GM13977 (cell line): Measurements from ENCODE around the gene BICRA.
"Not testable (repeated sequence)": the region's sequence is repeated elsewhere in the genome, so short reads cannot be mapped to it uniquely, and the experiment has no call there.

Source experiments
- DNase-seq: peaks from one replicate; pipeline ENCODE4 v3.0.0; 2012; ENCODE audit warnings: low spot score
- in situ Hi-C: fragments of 300-500 bp; cut with MboI; formaldehyde crosslinking; loops from one replicate; pipeline ENCODE4 v1.12.0; 2022; ENCODE audit warnings: low sequenced_read_pairs, low pct_unique_long_range_greater_than_20kb, mixed read lengths, inconsistent platforms; ENCODE audit not compliant: unreplicated experiment
- TF ChIP-seq, protein P1 (sequence below): IDR thresholded peaks from 2 replicates; pipeline ENCODE4 v1.5.1; 2012; ENCODE audit warnings: mild to moderate bottlenecking, control low read depth; ENCODE audit not compliant: insufficient read depth; ENCODE audit errors: extremely low read depth, missing control alignments

Gene BICRA

DNA sequence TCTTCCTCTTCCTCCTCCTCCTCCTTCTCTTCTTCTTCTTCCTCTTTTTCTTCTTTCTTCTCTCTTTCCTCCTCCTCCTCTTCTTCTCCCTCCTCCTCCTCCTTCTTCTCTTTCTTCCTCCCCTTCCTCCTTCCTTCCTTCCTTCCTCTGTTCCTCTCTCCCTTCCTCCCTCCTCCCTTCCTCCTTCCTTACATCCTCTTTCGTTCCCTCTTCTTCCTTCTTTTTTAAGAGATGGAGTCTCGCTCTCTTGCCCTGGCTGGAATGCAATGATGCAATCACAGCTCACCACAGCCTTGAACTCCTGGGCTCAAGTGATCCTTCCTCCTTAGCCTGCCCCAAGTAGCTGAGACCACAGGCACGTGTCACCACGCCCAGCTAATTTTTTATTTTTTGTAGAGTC, 117.5 kb downstream of the BICRA start:
- TF ChIP-seq, protein P1, sequence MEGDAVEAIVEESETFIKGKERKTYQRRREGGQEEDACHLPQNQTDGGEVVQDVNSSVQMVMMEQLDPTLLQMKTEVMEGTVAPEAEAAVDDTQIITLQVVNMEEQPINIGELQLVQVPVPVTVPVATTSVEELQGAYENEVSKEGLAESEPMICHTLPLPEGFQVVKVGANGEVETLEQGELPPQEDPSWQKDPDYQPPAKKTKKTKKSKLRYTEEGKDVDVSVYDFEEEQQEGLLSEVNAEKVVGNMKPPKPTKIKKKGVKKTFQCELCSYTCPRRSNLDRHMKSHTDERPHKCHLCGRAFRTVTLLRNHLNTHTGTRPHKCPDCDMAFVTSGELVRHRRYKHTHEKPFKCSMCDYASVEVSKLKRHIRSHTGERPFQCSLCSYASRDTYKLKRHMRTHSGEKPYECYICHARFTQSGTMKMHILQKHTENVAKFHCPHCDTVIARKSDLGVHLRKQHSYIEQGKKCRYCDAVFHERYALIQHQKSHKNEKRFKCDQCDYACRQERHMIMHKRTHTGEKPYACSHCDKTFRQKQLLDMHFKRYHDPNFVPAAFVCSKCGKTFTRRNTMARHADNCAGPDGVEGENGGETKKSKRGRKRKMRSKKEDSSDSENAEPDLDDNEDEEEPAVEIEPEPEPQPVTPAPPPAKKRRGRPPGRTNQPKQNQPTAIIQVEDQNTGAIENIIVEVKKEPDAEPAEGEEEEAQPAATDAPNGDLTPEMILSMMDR = no peak
- in situ Hi-C loops = no loop called here
- no peak for DNase-seq

DNA sequence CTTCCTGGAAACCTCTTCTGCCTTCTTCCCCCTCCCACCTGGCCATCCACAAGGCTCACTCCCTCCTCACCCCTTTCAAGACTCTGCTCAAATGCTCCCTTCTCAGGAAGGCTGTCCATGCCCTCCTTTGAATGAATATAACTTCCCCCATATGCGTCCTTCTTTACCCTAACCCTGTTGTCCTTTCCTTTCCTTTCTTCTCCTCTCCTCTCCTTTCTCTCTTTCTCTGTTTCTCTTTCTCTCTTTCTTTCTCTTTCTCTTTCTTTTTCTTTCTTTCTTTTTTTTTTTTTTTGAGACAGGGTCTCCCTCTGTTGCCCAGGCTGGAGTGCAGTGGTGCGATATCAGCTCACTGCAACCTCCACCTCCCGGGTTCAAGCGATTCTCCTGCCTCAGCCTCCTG, 119.4 kb downstream of the BICRA start:
- in situ Hi-C loops, DNase-seq: not testable (repeated sequence)

DNA sequence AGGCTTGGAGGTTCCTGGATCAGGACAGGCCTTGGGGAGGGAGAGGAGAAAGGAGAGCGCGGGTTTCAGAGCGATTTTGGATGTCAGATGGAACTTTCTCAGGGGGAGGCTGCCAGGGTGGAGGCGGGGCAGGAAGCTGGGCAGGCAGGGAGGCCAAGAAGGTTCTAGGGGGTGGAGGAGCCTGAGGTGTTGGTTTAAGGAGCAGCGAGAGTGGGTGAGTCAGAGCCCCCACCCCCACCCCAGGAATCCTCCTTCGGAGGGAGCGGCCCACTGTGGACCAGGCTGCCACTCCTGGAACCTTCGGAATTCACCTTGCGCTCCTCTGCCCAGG, 120.5 kb downstream of the BICRA start:
- TF ChIP-seq, protein P1 = no peak
- in situ Hi-C loops = no loop called here
- DNase-seq = no peak

DNA sequence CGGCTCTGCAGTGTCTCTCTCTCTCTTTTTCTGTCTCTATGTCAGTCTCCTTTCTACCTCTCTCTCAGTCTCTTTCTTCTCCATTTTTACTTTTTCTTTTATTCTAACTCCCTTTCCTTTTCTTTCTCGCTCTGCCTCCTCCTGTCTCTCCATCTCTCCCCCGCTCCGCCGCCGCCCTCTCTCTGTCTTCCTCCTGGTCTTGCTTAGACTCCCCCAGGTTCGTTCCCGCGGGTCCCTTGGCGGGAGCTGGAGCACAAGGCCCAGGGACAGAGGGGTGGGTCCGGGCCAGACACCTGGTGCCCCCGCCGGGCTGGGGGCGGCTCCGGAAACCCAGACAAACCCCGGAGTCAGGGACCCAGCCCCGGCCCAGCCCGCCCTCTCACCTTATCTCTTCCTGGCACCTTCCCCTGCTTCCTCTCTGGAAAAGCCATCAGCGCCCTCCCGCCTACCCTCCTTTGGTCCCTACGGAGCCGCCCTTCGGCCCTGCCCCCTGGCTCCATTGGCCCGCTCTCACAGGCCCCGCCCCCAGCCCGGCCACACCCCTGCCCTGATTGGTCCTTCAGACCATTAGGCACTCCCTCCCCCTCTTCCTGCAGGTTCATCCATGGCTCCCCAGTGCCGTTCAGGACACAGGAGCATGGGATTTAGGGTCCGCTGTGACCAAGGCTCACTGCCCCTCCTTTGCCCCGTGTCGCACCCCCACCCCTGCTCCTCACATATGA, 121.0 kb downstream of the BICRA start:
- DNase-seq = no peak
- in situ Hi-C loops = no loop called here
- TF ChIP-seq, protein P1 = no peak

DNA sequence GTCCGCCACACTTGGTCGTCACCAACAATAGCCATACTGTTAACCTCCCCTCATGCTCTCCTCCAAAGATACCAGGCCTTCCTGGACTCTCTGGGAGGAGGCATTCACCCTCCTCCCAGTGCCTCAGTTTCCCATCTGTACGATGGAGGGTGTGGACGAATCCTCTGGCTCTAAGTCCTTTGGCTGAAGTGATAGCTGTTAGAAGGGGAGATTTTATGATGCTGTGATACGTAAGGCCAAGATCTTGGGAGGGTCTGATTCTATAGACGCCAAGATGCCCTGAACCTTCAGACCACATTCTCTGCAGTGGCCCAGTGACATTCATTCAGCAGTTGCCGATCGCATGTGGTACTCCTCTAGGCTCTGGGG, 121.6 kb downstream of the BICRA start:
- no peak for DNase-seq
- TF ChIP-seq, protein P1 = no peak
- in situ Hi-C loops = no loop called here

DNA sequence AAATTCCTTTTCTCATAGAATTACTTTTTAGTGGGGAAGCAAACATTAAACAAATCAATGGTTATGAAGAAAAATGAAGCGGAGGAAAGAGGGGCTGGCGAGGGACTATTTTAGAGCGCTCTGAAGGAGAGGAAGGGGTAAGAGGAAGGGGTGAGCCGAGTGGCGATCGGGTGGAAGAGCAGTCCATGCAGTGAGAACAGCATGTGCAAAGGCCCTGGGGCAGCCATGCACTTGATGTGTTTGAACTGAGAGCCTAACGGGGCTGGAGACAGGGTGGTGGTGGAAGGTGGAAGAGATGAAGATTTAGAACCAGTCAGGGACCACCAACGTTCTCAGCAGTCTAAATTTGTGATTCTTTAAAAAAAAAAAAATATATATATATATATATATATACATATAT, 122.0 kb downstream of the BICRA start:
- in situ Hi-C loops = no loop called here

DNA sequence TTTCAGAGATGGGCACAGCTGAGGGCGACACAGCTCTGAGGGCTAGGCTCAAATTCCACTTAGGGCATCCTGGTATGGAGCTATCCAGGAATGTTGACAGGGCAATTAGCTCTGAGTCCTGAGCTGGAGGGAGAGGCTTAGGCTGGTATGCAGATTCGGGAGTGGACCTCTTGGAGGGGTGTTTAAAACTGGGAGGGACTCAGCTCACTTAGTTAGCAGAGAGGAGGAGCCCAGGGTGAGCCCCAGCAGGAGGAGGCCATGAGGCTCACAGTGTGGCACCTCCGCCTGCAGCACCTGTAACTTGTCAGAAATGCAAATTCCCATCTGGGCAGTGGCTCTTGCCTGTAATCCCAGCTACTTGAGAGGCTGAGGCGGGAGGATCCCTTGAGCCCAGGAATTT, 126.2 kb downstream of the BICRA start:
- TF ChIP-seq, protein P1 = no peak

More for the DNA sequence above, 122.0 kb downstream of the BICRA start:
- no peak for DNase-seq
- TF ChIP-seq, protein P1 = no peak

More for the DNA sequence above, 126.2 kb downstream of the BICRA start:
- DNase-seq = no peak
- in situ Hi-C loops = no loop called here
